Gastroesophageal sphincter (tissue), 3 donors: ENCODE data around the gene IRGQ.
"Not testable (repeated sequence)": the region's sequence is repeated elsewhere in the genome, so short reads cannot be mapped to it uniquely, and the experiment has no call there.

Experiments
- POLR2A ChIP-seq, 2 donors: fragments of 450-650 bp; IDR thresholded peaks; one replicate each; pipeline ENCODE4 v1.6.1; 2017; ENCODE audit warnings: antibody characterized with exemption in 2 of 2, mild to moderate bottlenecking in 2 of 2, moderate library complexity in 1 of 2
- TF ChIP-seq, protein P1 (sequence below), 4 experiments: fragments of 200-600 bp in 2 of 4; fragments of 450-650 bp in 2 of 4; sonication (generic) in 1 of 4; IDR thresholded peaks; one replicate each; pipeline ENCODE4 v1.5.1; 2017 to 2019; ENCODE audit warnings: antibody characterized with exemption in 4 of 4, mild to moderate bottlenecking in 2 of 4, moderate library complexity in 2 of 4

DNA sequence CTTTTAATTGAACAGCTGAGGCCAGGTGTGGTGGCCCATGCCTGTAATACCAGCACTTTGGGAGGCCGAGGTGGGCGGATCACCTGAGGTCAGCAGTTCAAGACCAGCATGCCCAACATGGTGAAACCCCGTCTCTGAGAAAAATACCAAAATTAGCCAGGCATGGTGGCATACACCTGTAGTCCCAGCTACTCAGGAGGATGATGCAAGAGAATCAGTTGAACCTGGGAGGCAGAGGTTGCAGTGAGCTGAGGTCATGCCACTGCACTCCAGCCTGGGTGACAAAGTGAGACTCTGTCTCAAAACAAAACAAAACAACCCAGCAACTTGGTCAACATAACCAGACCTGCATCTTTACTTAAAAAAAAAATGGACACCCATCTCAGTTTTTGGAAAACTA, 8.9 kb downstream of the IRGQ start:
- TF ChIP-seq, protein P1, sequence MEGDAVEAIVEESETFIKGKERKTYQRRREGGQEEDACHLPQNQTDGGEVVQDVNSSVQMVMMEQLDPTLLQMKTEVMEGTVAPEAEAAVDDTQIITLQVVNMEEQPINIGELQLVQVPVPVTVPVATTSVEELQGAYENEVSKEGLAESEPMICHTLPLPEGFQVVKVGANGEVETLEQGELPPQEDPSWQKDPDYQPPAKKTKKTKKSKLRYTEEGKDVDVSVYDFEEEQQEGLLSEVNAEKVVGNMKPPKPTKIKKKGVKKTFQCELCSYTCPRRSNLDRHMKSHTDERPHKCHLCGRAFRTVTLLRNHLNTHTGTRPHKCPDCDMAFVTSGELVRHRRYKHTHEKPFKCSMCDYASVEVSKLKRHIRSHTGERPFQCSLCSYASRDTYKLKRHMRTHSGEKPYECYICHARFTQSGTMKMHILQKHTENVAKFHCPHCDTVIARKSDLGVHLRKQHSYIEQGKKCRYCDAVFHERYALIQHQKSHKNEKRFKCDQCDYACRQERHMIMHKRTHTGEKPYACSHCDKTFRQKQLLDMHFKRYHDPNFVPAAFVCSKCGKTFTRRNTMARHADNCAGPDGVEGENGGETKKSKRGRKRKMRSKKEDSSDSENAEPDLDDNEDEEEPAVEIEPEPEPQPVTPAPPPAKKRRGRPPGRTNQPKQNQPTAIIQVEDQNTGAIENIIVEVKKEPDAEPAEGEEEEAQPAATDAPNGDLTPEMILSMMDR (IDR thresholded peaks at IDR 0.05), result not testable (repeated sequence)
- not testable (repeated sequence) for TF ChIP-seq POLR2A (IDR thresholded peaks at IDR 0.05)
